ENCODE measurements around the gene SFSWAP.

DNA sequence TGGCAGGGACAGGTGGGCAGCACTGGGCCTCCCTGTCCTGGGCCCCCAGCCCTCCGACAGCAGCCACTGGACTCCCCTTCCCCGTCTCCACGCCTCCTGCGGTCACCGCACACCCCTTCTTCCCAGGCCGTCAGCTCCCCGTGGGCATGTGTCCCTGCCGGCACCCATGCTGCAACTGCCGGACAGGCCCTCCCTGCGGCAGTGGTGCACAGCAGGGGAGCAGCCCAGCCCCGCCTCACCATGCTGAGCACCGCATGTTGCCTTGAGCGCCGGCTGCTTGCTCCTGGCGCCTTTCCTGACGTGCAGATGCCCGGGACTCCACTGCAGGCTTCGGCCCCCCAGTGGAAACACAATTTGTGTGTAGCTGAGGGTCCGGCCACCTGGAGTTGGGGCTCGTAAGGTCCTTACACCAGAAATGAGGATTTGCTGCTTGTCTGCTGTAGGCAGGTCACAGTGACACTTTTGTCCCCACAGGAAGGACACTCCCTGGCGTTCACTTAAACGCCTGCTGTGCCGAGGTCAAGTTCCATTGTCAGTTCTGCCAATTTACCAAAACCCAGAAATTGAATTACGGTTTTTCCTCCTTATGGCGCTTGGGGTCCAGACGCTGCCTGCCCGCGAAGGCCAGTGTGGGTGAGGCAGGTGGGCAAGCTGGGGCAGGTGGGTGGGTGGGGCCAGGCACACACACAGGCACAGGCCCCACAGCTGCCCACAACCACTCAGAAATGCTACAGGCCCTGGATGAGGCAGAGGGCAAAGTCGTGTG is 89.1 kb downstream of the SFSWAP start:
- TF ChIP-seq POLR2A (IDR thresholded peaks at IDR 0.05) (no peak), EP300 (IDR thresholded peaks at IDR 0.05) (no peak)
- TF ChIP-seq, protein P1, sequence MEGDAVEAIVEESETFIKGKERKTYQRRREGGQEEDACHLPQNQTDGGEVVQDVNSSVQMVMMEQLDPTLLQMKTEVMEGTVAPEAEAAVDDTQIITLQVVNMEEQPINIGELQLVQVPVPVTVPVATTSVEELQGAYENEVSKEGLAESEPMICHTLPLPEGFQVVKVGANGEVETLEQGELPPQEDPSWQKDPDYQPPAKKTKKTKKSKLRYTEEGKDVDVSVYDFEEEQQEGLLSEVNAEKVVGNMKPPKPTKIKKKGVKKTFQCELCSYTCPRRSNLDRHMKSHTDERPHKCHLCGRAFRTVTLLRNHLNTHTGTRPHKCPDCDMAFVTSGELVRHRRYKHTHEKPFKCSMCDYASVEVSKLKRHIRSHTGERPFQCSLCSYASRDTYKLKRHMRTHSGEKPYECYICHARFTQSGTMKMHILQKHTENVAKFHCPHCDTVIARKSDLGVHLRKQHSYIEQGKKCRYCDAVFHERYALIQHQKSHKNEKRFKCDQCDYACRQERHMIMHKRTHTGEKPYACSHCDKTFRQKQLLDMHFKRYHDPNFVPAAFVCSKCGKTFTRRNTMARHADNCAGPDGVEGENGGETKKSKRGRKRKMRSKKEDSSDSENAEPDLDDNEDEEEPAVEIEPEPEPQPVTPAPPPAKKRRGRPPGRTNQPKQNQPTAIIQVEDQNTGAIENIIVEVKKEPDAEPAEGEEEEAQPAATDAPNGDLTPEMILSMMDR (IDR thresholded peaks at IDR 0.05), result no peak

All from tibial nerve (tissue), 4 donors.